H1 (cell line): ENCODE measurements around the gene SMPX.

Experiments used
- CEBPB ChIP-seq: IDR thresholded peaks from 2 replicates; pipeline ENCODE4 v1.6.1; 2012; ENCODE audit warnings: low read depth, low read length
- CHD2 ChIP-seq: IDR thresholded peaks from 2 replicates; pipeline ENCODE4 v1.6.1; 2012; ENCODE audit warnings: low read length, improper control_type of control experiment
- CTCF ChIP-seq, 3 experiments: IDR thresholded peaks; 1 replicate in 2 of 3; 2 replicates in 1 of 3; pipeline versions ENCODE4 v1.5.1 to v1.6.1; 2011; ENCODE audit warnings: low read length in 3 of 3, mild to moderate bottlenecking in 3 of 3, inconsistent platforms in 2 of 3, low read depth in 1 of 3, moderate library complexity in 1 of 3; ENCODE audit not compliant: insufficient read depth in 1 of 3; ENCODE audit errors: control extremely low read depth in 1 of 3
- EZH2 ChIP-seq: fragments of 200-600 bp; sonication (generic); IDR thresholded peaks from 2 replicates; pipeline ENCODE4 v1.7.1; 2012; ENCODE audit warnings: low read depth, mild to moderate bottlenecking, moderate library complexity, low read length, inconsistent platforms; ENCODE audit not compliant: severe bottlenecking
- MAX ChIP-seq: IDR thresholded peaks from 2 replicates; pipeline ENCODE4 v1.6.1; 2012; ENCODE audit warnings: inconsistent platforms
- POLR2A ChIP-seq, 2 experiments: IDR thresholded peaks; 1 replicate in 1 of 2; 2 replicates in 1 of 2; pipeline ENCODE4 v1.6.1; 2011; ENCODE audit warnings: low read depth in 2 of 2, low read length in 2 of 2, mild to moderate bottlenecking in 2 of 2; ENCODE audit errors: control extremely low read depth in 1 of 2
- POLR2AphosphoS5 ChIP-seq: IDR thresholded peaks from 2 replicates; pipeline ENCODE4 v1.6.1; 2011; ENCODE audit warnings: low read depth, low read length
- SIN3A ChIP-seq, 2 experiments: IDR thresholded peaks in 1 of 2; conservative IDR thresholded peaks in 1 of 2; 2 replicates each; pipeline ENCODE4 v1.6.1; 2011 to 2012; ENCODE audit warnings: low read length in 2 of 2, improper control_type of control experiment in 1 of 2, low read depth in 1 of 2, mild to moderate bottlenecking in 1 of 2
- SRF ChIP-seq: IDR thresholded peaks from 2 replicates; pipeline ENCODE4 v1.6.1; 2011; ENCODE audit warnings: mild to moderate bottlenecking, low read depth, low read length, moderate library complexity
- TBP ChIP-seq: IDR thresholded peaks from 2 replicates; pipeline ENCODE4 v1.6.1; 2011; ENCODE audit warnings: low read depth, low read length, improper control_type of control experiment
- TCF12 ChIP-seq: IDR thresholded peaks from 2 replicates; pipeline ENCODE4 v1.6.1; 2011; ENCODE audit warnings: low read depth, mild to moderate bottlenecking, low read length
- TEAD4 ChIP-seq: IDR thresholded peaks from 2 replicates; pipeline ENCODE4 v1.6.1; 2012; ENCODE audit warnings: low read depth, low read length, inconsistent platforms, mixed read lengths
- TF ChIP-seq, protein P1 (sequence below): IDR thresholded peaks from 2 replicates; pipeline ENCODE4 v1.6.1; 2011; ENCODE audit warnings: low read length, improper control_type of control experiment
- TF ChIP-seq, protein P2 (sequence below): IDR thresholded peaks from 2 replicates; pipeline ENCODE4 v1.6.1; 2011; ENCODE audit warnings: low read depth, mild to moderate bottlenecking, low read length; ENCODE audit not compliant: insufficient read depth

GRCh38 chrX:21698272-21698671 lies 59.6 kb downstream of the SMPX start:
- TF ChIP-seq CTCF (IDR thresholded peaks at IDR 0.05; ENCODE audit: control extremely low read depth in 1 of 3, insufficient read depth in 1 of 3, low read depth in 1 of 3, low read length in 3 of 3), result no peak
- TF ChIP-seq EZH2, result no peak
- TF ChIP-seq CEBPB, result no peak
- TF ChIP-seq CHD2, result no peak
- no peak for TF ChIP-seq POLR2AphosphoS5
- TF ChIP-seq, protein P1, sequence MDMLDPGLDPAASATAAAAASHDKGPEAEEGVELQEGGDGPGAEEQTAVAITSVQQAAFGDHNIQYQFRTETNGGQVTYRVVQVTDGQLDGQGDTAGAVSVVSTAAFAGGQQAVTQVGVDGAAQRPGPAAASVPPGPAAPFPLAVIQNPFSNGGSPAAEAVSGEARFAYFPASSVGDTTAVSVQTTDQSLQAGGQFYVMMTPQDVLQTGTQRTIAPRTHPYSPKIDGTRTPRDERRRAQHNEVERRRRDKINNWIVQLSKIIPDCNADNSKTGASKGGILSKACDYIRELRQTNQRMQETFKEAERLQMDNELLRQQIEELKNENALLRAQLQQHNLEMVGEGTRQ, result no peak
- TF ChIP-seq, protein P2, sequence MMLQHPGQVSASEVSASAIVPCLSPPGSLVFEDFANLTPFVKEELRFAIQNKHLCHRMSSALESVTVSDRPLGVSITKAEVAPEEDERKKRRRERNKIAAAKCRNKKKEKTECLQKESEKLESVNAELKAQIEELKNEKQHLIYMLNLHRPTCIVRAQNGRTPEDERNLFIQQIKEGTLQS, result no peak
- TF ChIP-seq SIN3A (conservative IDR thresholded peaks at IDR 0.05 in 1 of 2, IDR thresholded peaks at IDR 0.05 in 1 of 2; ENCODE audit: low read depth in 1 of 2, low read length in 2 of 2), result no peak
- no peak for TF ChIP-seq TEAD4
- no peak for TF ChIP-seq MAX
- TF ChIP-seq SRF, result no peak
- TF ChIP-seq TBP, result no peak
- TF ChIP-seq POLR2A (IDR thresholded peaks at IDR 0.05; ENCODE audit: control extremely low read depth in 1 of 2, low read depth in 2 of 2, low read length in 2 of 2), result no peak
- TF ChIP-seq TCF12, result no peak
